H9 (cell line): ENCODE results near the gene MED8. TPM values are rescaled to one million over a fixed set of nuclear protein-coding genes. Genes with fewer than 3 reads are reported as not detected.
A peak's percentile ranks its signal among the peaks of the same experiment; 100 is the strongest.

ENCODE experiments used
- DNase-seq: peaks from one replicate; pipeline ENCODE4 v3.0.0-alpha.2; 2017
- H2AFZ ChIP-seq: one replicate; pipeline ENCODE4 v1.6.1; 2013; ENCODE audit warnings: mild to moderate bottlenecking, low read length, control low read depth, moderate library complexity
- H2AK5ac ChIP-seq: 2 replicates; pipeline ENCODE4 v1.6.1; 2013; ENCODE audit warnings: low read length, control low read depth, mixed read lengths; ENCODE audit not compliant: insufficient read length
- H2BK120ac ChIP-seq: one replicate; pipeline ENCODE4 v1.6.1; 2013; ENCODE audit warnings: low read depth, mild to moderate bottlenecking, low read length, control low read depth, inconsistent platforms; ENCODE audit not compliant: poor library complexity, severe bottlenecking
- H2BK12ac ChIP-seq: 2 replicates; pipeline ENCODE4 v1.6.1; 2013; ENCODE audit warnings: low read length, control low read depth, mixed read lengths, low read depth; ENCODE audit not compliant: insufficient read length
- H2BK15ac ChIP-seq: 2 replicates; pipeline ENCODE4 v1.6.1; 2013; ENCODE audit warnings: low read depth, low read length, control low read depth
- H2BK20ac ChIP-seq: one replicate; pipeline ENCODE4 v1.6.1; 2013; ENCODE audit warnings: low read depth, mild to moderate bottlenecking, low read length, control low read depth, inconsistent platforms; ENCODE audit not compliant: poor library complexity, severe bottlenecking
- H2BK5ac ChIP-seq: 2 replicates; pipeline ENCODE4 v1.6.1; 2013; ENCODE audit warnings: low read length, control low read depth, mixed read lengths; ENCODE audit not compliant: insufficient read length
- H3K14ac ChIP-seq: 2 replicates; pipeline ENCODE4 v1.6.1; 2013; ENCODE audit warnings: low read length, control low read depth; ENCODE audit not compliant: insufficient read depth
- H3K18ac ChIP-seq: 2 replicates; pipeline ENCODE4 v1.6.1; 2013; ENCODE audit warnings: low read depth, mild to moderate bottlenecking, mixed read lengths, low read length, control low read depth; ENCODE audit not compliant: insufficient read length
- H3K23ac ChIP-seq: 2 replicates; pipeline ENCODE4 v1.6.1; 2013; ENCODE audit warnings: low read length, control low read depth, mixed read lengths, low read depth; ENCODE audit not compliant: insufficient read length
- H3K23me2 ChIP-seq: 2 replicates; pipeline ENCODE4 v1.6.1; 2013; ENCODE audit warnings: low read depth, mild to moderate bottlenecking, mixed read lengths, low read length, control low read depth; ENCODE audit not compliant: insufficient read length, poor library complexity, severe bottlenecking
- H3K27ac ChIP-seq: 2 replicates; pipeline ENCODE4 v1.5.1; 2013; ENCODE audit warnings: low read length, control low read depth, mixed read lengths, low read depth; ENCODE audit not compliant: insufficient read length
- H3K27me3 ChIP-seq: 2 replicates; pipeline ENCODE4 v1.6.1; 2013; ENCODE audit warnings: low read length, control low read depth, inconsistent platforms; ENCODE audit not compliant: insufficient read depth
- H3K4ac ChIP-seq: 2 replicates; pipeline ENCODE4 v1.6.1; 2013; ENCODE audit warnings: low read depth, mild to moderate bottlenecking, control low read depth, inconsistent platforms, low read length, moderate library complexity
- H3K4me1 ChIP-seq: 2 replicates; pipeline ENCODE4 v1.6.1; 2013; ENCODE audit warnings: low read length, control low read depth, inconsistent platforms; ENCODE audit not compliant: insufficient read depth
- H3K4me2 ChIP-seq: 2 replicates; pipeline ENCODE4 v1.6.1; 2013; ENCODE audit warnings: low read length, control low read depth, mixed read lengths; ENCODE audit not compliant: insufficient read length, insufficient read depth
- H3K56ac ChIP-seq: 2 replicates; pipeline ENCODE4 v1.6.1; 2013; ENCODE audit warnings: low read depth, mild to moderate bottlenecking, mixed read lengths, low read length, control low read depth; ENCODE audit not compliant: insufficient read length
- H3K79me1 ChIP-seq: 2 replicates; pipeline ENCODE4 v1.6.1; 2013; ENCODE audit warnings: low read depth, mild to moderate bottlenecking, moderate library complexity, low read length, control low read depth, inconsistent platforms; ENCODE audit not compliant: insufficient read depth, poor library complexity, severe bottlenecking
- H3K79me2 ChIP-seq: 2 replicates; pipeline ENCODE4 v1.6.1; 2013; ENCODE audit warnings: low read length, control low read depth, inconsistent platforms; ENCODE audit not compliant: insufficient read depth
- H3K9ac ChIP-seq: 2 replicates; pipeline ENCODE4 v1.6.1; 2013; ENCODE audit warnings: low read length, control low read depth, mixed read lengths; ENCODE audit not compliant: insufficient read length; ENCODE audit errors: extremely low read depth
- H3K9me3 ChIP-seq: one replicate; pipeline ENCODE4 v1.6.1; 2013; ENCODE audit warnings: low read depth, low read length, inconsistent platforms; ENCODE audit not compliant: control insufficient read depth
- H3T11ph ChIP-seq: one replicate; pipeline ENCODE4 v1.6.1; 2013; ENCODE audit warnings: mild to moderate bottlenecking, low read length, control low read depth, inconsistent platforms
- H4K20me1 ChIP-seq: one replicate; pipeline ENCODE4 v1.6.1; 2013; ENCODE audit not compliant: control insufficient read depth, insufficient read length, insufficient read depth
- H4K5ac ChIP-seq: 2 replicates; pipeline ENCODE4 v1.6.1; 2013; ENCODE audit warnings: low read depth, mild to moderate bottlenecking, mixed read lengths, low read length, control low read depth; ENCODE audit not compliant: insufficient read length
- H4K8ac ChIP-seq: replicated peaks from 2 replicates; pipeline ENCODE4 v1.6.1; 2013; ENCODE audit warnings: low read length, control low read depth, mixed read lengths, low read depth; ENCODE audit not compliant: insufficient read length
- H4K91ac ChIP-seq: 2 replicates; pipeline ENCODE4 v1.6.1; 2013; ENCODE audit warnings: low read depth, mild to moderate bottlenecking, moderate library complexity, mixed read lengths, low read length, control low read depth; ENCODE audit not compliant: insufficient read length
- H3K27ac Mint-ChIP-seq, 3 experiments: 2 replicates in 2 of 3; 3 replicates in 1 of 3; pipeline ENCODE4 v1.8.0; 2020 to 2021; ENCODE audit warnings: mixed read lengths in 3 of 3, mild to moderate bottlenecking in 1 of 3, moderate library complexity in 1 of 3
- H3K27me3 Mint-ChIP-seq: 2 replicates; pipeline ENCODE4 v1.8.0; 2021; ENCODE audit warnings: low read depth, mild to moderate bottlenecking, moderate library complexity, mixed read lengths
- H3K36me3 Mint-ChIP-seq, 3 experiments: 2 replicates in 2 of 3; 3 replicates in 1 of 3; pipeline ENCODE4 v1.8.0; 2020 to 2021; ENCODE audit warnings: low read depth in 3 of 3, mixed read lengths in 3 of 3; ENCODE audit not compliant: insufficient read depth in 1 of 3
- H3K4me1 Mint-ChIP-seq, 2 experiments: 2 replicates each; pipeline ENCODE4 v1.8.0; 2020; ENCODE audit warnings: mixed read lengths in 2 of 2
- H3K4me3 Mint-ChIP-seq, 2 experiments: 2 replicates in 1 of 2; 3 replicates in 1 of 2; pipeline ENCODE4 v1.8.0; 2020 to 2021; ENCODE audit warnings: mild to moderate bottlenecking in 2 of 2, mixed read lengths in 2 of 2, moderate library complexity in 1 of 2
- H3K9me3 Mint-ChIP-seq, 2 experiments: 2 replicates in 1 of 2; 3 replicates in 1 of 2; pipeline ENCODE4 v1.8.0; 2020; ENCODE audit warnings: mild to moderate bottlenecking in 2 of 2, mixed read lengths in 2 of 2, moderate library complexity in 1 of 2
- WGBS: extraction: QIAGEN DNeasy Blood & Tissue Kit; methylation state at CpG from one replicate; pipeline ENCODE4 v1.1.7; 2013; ENCODE audit warnings: missing lambda C conversion rate, low lambda C conversion rate, mixed read lengths; ENCODE audit not compliant: insufficient read length; ENCODE audit errors: extremely low coverage; 5-methylcytosine and 5-hydroxymethylcytosine counted together
- total RNA-seq: library from RNA; stranded (reverse); gene quantifications from 2 replicates; pipeline ENCODE4 v1.2.1, GENCODE V29; 2021
- TF ChIP-seq, protein P1 (sequence below): fragments of 200-600 bp; sonication (generic); conservative IDR thresholded peaks from 3 replicates; pipeline ENCODE4 v1.8.0; 2021; ENCODE audit warnings: antibody characterized with exemption, mild to moderate bottlenecking

MED8 gene
- total RNA-seq, 1 experiment from 2014 or later: 23.0 TPM

DNA sequence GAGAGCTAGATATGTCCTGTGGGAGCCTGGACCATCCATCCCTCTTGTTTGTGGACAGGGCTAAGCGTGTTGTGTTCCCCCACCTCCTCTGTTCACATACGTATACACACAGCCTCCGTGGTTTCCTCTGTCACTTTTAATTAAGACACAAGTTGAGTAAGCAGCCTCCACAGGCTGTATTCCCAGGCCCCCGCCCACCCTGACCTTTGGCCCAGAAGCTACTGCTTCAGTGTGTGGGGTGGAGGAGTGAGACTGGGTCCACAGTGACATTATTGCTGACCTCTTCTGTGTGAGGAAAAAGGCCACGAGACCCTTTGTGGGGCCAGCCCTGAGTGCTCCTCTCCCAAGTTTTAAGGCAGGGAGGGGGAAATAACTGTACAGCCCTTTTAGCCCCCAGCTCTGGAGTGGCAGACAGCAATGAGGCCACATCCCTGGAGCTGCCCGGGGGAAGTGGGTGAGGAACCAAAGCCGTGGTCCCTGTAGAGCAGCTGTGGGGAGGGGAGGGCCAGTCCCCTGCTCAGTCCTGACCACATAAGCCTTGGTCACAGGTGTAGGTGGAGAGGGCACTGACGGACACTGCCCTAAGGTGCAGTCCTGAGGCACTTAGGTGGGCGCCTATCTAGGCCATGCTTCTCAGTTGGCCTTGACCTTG is 26.2 kb downstream of the MED8 start:
- H3K56ac ChIP-seq: no peak overlapping the region
- H2AFZ ChIP-seq: no peak overlapping the region
- Mint-ChIP-seq H3K27ac (peak overlapping the region; percentile 2 to 93 (median 8); a peak in 4 of 7 replicates), H3K27me3 (no peaks in the 10 kb centered on the region), H3K9me3 (no peaks in the 10 kb centered on the region; a peak in 1 of 5 replicates), H3K4me1 (peaks cover 43 to 56% of the 10 kb centered on the region in 2 experiments), H3K36me3 (peaks cover 47 to 58% (median 55%) of the 10 kb centered on the region in 3 experiments), H3K4me3 (no peak overlapping the region)
- no peak overlapping the region for H4K91ac ChIP-seq
- no peak overlapping the region for H2AK5ac ChIP-seq
- H3K23me2 ChIP-seq: peaks cover 15% of the 10 kb centered on the region
- H3K23ac ChIP-seq: no peak overlapping the region
- no peak overlapping the region for H2BK120ac ChIP-seq
- no peak for DNase-seq
- H2BK12ac ChIP-seq: no peak overlapping the region
- no peak overlapping the region for H3K9ac ChIP-seq
- H3K27ac ChIP-seq: no peak overlapping the region
- H3K27me3 ChIP-seq: no peaks in the 10 kb centered on the region
- no peak overlapping the region for H2BK5ac ChIP-seq
- TF ChIP-seq, protein P1, sequence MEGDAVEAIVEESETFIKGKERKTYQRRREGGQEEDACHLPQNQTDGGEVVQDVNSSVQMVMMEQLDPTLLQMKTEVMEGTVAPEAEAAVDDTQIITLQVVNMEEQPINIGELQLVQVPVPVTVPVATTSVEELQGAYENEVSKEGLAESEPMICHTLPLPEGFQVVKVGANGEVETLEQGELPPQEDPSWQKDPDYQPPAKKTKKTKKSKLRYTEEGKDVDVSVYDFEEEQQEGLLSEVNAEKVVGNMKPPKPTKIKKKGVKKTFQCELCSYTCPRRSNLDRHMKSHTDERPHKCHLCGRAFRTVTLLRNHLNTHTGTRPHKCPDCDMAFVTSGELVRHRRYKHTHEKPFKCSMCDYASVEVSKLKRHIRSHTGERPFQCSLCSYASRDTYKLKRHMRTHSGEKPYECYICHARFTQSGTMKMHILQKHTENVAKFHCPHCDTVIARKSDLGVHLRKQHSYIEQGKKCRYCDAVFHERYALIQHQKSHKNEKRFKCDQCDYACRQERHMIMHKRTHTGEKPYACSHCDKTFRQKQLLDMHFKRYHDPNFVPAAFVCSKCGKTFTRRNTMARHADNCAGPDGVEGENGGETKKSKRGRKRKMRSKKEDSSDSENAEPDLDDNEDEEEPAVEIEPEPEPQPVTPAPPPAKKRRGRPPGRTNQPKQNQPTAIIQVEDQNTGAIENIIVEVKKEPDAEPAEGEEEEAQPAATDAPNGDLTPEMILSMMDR: no peak
- no peak overlapping the region for H2BK20ac ChIP-seq
- no CpG with 5 or more reads among the region's 9 CpGs for WGBS
- no peak overlapping the region for H2BK15ac ChIP-seq
- H3K14ac ChIP-seq: no peak overlapping the region
- H3K4me2 ChIP-seq: no peak overlapping the region
- no peak overlapping the region for H3K4ac ChIP-seq
- H3K4me1 ChIP-seq: peaks cover 6% of the 10 kb centered on the region; the same call in 1 of the 2 replicates
- peaks cover 15% of the 10 kb centered on the region; the same call in 1 of the 2 replicates for H3K79me2 ChIP-seq
- no peak overlapping the region for H4K5ac ChIP-seq
- no peak overlapping the region for H3K18ac ChIP-seq
- peaks cover 14% of the 10 kb centered on the region for H3K79me1 ChIP-seq
- no peak overlapping the region for H3T11ph ChIP-seq
- no peaks in the 10 kb centered on the region for H4K20me1 ChIP-seq
- no peaks in the 10 kb centered on the region for H3K9me3 ChIP-seq
- no peak overlapping the region for H4K8ac ChIP-seq
